HG03439 (cell line): ENCODE measurements around the gene NGEF.

ENCODE experiments used
- ATAC-seq: cut with Tn5 transposase; IDR thresholded peaks from one replicate; pipeline ENCODE4 v1.9.1; 2021; ENCODE audit warnings: mild to moderate bottlenecking, moderate library complexity; ENCODE audit not compliant: unreplicated experiment

The NGEF gene

DNA sequence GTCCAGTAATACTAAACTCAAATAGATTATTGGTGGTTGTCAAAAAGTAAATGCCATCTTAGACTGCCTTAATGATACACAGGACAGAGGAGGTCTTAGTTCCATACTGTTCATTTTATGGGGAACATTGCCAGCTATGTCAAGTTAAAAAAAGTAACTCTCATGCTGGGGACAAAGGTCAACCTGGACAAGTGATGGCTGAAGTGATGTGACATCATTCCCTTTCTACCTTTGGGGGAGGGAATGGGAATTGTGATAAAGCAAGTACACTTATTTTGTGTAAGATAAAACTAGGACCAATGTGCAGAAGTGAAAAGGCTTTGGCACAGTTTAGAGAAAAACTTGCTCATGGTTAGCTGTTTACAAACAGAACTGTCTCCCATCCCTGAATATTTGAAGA lies 167.0 kb downstream of the NGEF start:
- ATAC-seq: no peak

GRCh38 chr2:232843834-232844233 lies 169.2 kb downstream of the NGEF start:
- no peak for ATAC-seq

- ATAC-seq: no peak
Observed at GRCh38 chr2:232842689-232843088, 170.4 kb downstream of the NGEF start.

DNA sequence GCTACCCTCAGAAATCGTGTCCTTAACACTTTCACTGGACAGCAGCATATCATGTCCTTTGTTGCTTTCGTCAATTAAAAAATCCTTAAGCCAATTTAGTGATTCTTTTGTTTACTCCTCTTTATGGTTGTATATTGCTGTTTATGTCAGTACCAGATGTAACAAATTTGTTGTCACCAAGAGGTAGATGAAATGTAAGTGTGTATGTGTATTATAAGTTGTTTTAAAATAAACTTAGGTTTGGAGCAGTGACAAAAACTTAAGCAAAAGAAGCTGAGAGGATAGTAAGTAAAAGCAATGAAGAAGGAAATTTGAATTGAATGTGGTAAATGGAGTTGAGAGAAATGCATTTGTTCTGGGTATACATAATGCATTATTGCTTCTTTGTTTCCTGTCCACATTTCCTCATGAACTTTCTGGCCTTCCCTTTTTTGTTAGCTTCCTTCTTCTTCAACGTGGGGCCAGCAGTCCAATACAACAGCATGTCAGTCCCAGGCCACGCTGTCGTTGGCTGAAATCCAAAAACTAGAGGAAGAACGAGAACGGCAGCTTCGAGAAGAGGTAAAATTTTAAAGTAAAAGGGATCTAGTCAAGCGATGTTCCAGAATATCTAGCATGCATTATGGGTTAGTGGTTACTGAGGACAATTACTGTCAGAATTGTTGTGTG lies 173.5 kb downstream of the NGEF start:
- no peak for ATAC-seq

- ATAC-seq: no peak
Observed at GRCh38 chr2:232838406-232838874, 174.6 kb downstream of the NGEF start.

DNA sequence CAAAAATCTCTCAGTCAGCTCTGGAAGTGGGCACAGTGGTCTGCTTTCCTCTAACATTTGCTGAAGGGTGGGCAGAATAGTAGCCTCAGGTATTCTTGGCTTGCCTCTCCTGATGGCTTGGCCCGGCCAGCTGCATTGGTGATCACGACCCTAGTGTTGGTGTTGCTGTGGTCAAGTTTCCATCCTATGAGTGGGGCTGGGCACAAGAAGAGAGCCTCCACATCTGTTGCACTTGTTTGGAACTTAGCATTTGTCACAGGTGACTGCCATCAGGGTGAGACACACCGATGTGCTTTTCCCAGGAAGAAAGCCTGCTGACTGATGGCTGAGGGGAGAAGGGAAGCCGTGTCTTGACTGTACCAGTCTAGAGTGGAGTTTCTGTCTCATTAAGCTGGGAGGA lies 176.1 kb downstream of the NGEF start:
- no peak for ATAC-seq

- ATAC-seq: no peak
Observed at GRCh38 chr2:232835687-232836208, 177.3 kb downstream of the NGEF start.

DNA sequence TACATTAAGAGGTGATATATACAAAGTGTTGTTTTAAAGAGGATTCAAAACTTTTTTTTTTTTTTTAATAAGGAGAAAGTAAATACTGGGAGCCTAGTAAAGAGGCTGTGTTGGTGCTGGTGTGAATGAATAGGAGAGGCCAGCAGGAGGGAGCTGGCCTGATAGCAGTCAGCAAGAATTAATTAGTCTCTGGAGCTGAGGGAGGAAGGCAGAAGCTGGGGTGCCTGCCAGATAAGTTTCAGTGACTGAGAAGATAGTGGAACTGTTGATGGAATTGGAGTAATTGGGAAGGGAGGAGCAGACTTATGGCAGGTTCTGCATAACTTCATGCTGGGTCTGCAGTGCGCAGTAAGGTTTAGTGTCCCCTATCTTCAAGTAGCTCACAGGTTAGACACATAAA lies 179.2 kb downstream of the NGEF start:
- ATAC-seq: no peak

- no peak for ATAC-seq
Observed at GRCh38 chr2:232831496-232831895, 181.6 kb downstream of the NGEF start.

DNA sequence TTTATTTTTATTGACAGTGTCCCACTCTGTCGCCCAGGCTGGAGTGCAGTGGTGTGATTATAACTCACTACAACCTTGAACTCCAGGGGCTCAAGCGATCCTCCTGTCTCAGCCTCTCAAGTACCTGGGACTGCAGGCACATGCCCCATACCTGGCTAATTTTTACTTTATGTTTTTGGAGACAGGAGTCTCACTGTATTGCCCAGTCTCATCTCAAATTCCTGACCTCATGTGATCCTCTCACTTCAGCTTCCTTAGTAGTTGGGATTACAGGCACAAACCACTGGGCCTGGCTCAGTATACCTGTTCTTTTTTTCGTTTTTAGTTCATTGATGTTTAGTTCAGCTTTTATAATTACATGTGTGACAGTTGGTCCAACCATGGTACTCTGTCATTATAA lies 183.1 kb downstream of the NGEF start:
- ATAC-seq: no peak
